Stimulated activated CD4-positive, alpha-beta T cell treated with anti-CD3 and anti-CD28 coated beads, Interleukin-12 subunit alpha, Interleukin-12 subunit beta, amount 100 ng/mL, for 48 hours (primary cell): ENCODE results near the gene MTFP1.
"Not testable (repeated sequence)": the region's sequence is repeated elsewhere in the genome, so short reads cannot be mapped to it uniquely, and the experiment has no call there.

Experiments used
- DNase-seq, 3 donors: peaks; one replicate each; pipeline ENCODE4 v3.0.0-alpha.2; 2020; ENCODE audit warnings: low read depth in 2 of 3, low spot score in 1 of 3

The MTFP1 gene

GRCh38 chr22:30425616-30426387 lies at the start of gene MTFP1:
Gene MTFP1, plus strand, starts transcription at chr22:30425768. Its CDS starts 112 bp downstream, at chr22:30425880.
- peak in 1 of 3 donors; percentile 48 for DNase-seq

DNA sequence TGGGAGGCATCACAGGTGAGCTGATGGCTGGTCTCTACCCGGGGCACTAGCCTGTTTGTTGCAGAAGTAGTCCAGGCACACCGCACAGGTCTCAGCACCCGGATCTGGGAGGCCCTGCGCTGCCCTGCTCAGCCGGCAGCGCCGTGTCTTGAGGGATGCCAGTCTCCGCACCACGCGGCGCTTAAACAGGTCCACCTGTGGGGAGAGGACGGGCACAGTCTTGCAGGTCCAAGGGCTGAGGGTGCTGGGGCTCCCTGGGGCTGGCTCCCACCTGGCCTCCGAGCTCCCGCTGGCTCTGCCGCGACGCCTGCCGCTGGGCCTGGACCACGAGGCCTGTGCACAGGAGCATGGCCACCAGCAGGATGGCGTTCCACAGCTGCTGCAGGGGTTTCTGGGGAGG lies 45.6 kb upstream of the MTFP1 start:
- no peak for DNase-seq

DNA sequence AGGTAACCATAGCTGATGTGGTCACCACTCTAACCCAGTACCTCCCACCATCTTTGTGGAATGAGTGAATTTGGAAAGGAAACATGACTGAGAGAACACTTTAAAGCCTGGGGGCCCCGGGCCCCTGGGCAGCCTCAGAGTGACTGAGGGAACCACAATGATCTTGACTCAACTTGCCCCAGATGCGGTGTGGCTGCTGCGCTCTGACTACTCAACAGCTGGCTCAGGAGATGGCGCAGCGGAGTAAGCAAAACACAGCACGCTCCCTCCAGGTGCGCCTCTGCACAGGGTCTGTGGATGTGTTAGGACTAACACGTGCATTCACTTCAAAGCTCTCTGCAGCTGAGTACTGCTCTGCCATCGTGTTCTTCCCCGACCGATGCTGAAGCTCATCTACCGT lies 44.3 kb upstream of the MTFP1 start:
- DNase-seq = peak in 1 of 3 donors; percentile 25

GRCh38 chr22:30382340-30382739 lies 43.2 kb upstream of the MTFP1 start:
- no peak for DNase-seq

DNA sequence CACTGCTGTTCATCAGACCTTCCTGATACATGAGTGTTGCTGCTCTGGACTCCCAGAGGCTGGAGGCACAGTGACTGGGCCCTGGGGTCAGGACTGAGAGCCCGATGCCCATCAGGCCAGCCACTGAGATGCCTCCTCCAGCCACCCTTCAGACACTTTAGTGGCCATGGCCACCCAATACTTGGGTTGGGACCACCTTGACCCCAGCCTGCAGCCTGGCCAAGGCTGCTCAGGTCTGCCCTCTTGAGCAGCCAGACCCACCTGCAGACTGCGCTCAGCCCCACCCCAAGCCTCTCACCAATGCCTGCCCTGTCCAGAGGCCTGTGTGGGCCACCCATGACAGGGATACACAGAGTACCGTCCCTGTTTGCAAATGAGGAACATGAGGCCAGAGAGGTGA lies 42.5 kb upstream of the MTFP1 start:
- DNase-seq = no peak

- no peak for DNase-seq
These were observed 39.6 kb upstream of the MTFP1 start for GRCh38 chr22:30385942-30386341.

GRCh38 chr22:30386608-30386959 lies 39.0 kb upstream of the MTFP1 start:
- no peak for DNase-seq

- DNase-seq = peak; percentile 48 to 70 (median 64)
These were observed 38.4 kb upstream of the MTFP1 start, which contains the start of gene RNF215 for GRCh38 chr22:30386960-30387827. Gene RNF215, minus strand, starts transcription at chr22:30387411. Its CDS starts 98 bp downstream, at chr22:30387313.

GRCh38 chr22:30390974-30391691 lies 34.4 kb upstream of the MTFP1 start:
- peak; percentile 65 to 76 (median 74) for DNase-seq

GRCh38 chr22:30392661-30393321 lies 32.8 kb upstream of the MTFP1 start:
- no peak for DNase-seq

DNA sequence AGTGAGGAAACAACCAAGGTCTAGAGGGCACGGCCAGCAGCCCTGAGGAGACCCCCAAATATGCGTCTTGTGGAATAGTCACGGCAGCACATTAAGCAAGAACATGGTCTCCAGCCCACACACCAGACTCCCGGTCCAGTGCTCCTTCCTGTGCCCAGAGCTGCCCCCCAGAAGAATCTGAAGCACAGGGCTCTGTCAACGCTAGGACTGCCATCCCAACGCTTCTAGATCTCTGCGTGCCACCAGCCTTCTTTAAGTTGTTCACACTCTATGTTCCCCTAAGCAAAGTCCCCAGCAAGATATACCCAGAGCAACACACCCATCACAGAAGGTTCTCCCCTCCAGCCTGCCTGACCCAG lies 32.3 kb upstream of the MTFP1 start:
- DNase-seq = no peak

DNA sequence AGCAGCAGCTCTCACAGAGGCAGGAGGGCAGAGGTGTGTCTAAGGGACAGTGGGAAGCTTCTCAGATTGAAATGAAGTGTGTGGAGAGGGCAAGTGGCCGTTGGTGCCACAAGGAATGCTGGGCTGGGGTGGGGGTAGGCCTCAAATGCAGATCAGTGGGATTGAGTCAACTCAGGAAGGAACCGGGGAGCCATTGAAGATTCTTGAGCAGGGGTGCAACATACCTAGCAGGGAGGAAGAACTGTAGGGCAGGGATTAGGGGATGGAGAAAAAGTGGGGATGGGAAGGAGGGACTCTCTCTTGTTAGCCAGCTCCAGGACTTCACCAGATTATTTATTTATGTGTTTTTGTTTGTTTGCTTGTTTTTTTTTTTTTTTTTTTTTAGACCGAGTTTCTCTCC lies 31.7 kb upstream of the MTFP1 start:
- no peak for DNase-seq

DNA sequence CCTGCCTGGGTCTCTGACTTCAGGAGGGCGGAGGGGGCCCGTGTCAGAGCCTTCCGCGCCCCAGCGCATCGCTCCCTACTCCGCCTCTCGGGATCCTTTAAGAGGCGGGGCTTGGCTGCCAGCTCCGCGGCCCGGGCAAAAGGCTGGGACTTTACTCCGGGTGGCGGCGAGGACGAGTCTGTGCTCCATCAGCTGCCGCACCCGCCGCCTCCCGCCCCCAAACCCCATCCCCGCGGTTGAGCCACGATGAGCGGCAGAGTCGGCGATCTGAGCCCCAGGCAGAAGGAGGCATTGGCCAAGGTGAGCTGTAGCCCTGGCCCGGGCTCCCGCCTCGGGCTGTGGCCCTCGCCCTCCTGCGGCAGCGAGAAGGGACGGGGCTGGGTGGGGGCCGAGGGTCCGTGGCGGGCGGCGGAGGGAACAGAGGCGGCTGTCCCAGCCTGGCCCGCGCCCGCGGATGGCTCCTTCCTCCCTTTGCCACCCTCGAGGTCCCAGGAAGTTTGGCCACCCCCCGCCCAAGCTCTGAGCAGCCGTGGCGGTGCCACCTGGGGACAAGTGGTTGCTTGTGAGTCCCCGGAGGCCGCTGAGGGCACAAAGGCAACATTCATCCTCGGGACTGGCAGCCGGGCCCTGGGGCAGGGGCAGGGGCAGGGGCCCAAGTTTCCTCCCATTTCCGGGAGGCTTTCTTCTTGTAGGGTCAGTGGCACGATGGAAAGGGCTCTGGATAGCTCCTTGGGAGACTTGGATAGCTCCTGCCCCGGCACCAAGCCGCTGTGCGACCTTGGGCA lies 28.5 kb upstream of the MTFP1 start, which contains the start of gene SEC14L2:
Gene SEC14L2, plus strand, starts transcription at position 148 of the 785 bp plus-strand sequence. Its CDS starts 99 bp downstream, at position 247.
- peak; percentile 39 to 62 (median 53) for DNase-seq

DNA sequence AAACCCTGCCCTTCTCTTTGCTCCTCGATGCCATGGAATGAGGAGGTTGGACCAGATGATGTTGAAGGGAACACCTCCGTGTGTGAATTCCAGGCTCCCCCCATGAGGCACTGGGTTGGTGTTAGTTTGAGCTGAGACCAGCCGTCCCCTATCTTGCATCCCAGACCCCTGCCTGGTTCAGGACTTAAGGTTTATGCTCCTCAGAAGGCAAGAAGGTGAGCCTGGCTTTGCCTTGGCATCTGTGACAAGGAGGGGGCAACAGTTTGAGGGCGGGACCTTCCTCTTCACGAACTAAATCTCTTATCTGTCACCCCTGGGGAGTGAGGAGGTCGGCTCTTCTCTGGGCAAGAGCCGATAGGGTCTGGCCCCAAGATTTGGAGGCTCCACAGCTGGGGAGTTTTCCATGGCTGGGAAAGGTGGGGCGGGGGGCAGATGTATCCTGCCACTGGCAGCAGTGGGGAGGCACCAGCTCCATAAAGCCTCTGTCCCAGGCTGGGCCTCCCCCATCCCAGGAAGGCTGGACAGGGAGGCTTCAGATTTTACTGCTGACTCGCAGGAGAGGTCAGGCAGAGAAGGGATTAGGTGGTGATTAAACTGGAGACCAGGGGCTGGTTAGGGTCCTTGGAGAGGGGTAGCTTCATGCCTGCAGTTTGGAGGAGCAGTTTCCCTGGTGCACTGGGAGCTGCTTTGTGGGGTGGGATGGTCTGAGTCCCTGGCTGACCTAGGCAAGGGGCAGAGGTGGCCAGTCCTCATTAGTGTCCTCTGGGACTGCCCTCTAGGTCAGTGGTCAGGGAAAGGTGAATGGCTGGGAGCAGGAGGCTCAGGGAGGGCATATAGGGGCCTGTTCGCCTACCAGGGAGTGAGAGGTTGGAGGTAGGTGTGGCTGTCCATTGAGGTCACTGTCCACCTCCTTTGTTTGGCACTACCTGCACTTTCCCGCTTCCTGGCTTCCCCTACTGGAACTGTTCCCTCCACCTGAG lies 27.6 kb upstream of the MTFP1 start:
- DNase-seq = no peak

DNA sequence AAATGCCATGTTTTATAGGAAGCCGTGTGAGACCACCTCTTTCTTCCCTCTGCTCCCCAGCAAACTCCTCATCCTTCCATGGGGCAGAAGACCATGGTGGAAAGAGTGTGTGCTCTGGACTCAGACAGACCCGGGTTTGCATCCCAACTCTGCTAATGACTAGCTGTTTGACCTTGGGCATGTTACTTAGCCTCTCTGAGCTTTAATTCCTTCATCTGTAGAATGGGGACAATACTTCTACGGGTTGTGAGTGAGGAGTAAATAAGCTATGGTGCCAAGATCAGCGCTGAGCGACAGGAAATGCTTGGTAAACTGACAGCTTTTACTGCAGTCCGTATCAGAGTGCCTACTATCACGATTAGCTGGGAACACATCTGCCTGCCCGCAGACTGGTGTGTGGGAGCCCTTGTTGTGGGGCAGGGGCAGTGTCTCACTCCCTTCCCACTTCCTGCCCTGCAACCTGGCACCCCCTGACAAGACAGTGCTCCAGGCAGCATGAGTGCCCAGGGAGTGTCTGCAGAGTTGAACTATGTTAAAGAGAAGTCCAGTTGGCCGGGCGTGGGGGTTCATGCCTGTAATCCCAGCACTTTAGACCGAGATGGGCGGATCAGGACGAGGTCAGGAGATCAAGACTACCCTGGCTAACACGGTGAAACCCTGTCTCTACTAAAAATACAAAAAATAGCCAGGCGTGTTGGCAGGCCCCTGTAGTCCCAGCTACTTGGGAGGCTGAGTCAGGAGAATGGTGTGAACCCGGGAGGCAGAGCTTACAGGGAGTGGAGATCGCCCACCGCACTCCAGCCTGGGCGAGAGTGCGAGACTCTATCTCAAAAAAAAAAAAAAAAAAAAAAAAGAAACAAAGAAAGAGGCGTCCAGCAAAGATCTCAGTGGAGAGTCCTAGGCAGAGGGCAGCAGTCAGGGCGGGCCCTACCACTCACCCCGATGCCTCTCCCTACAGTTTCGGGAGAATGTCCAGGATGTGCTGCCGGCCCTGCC lies 26.6 kb upstream of the MTFP1 start:
- no peak for DNase-seq

- DNase-seq = no peak
These were observed 25.9 kb upstream of the MTFP1 start for GRCh38 chr22:30399718-30400117.

GRCh38 chr22:30400159-30400558 lies 25.4 kb upstream of the MTFP1 start:
- DNase-seq = no peak

DNA sequence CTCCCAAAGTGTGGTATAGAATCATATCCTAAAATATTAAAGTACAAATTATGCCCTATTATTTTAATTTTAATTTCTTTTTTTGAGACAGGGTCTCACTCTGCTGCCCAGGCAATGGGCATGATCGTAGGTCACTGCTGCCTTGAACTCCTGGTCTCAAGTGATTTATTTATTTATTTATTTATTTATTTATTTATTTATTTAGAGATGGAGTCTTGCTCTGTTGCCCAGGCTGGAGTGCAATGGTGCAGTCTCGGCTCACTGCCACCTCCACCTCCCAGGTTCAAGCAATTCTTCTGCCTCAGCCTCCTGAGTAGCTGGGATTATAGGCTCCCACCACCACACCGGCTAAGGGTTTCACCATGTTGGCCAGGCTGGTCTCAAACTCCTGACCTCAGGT lies 24.5 kb upstream of the MTFP1 start:
- DNase-seq = not testable (repeated sequence)
